ENCODE data around the gene PTPN2. TPM values are rescaled to one million over a fixed set of nuclear protein-coding genes. Genes with fewer than 3 reads are reported as not detected.

The PTPN2 gene
- total and polyA plus RNA-seq, 9 of the 15 experiments (the other 6 are each of a cell fraction or from before 2014, with no cell fraction given) = 36.6 to 66.4 (median 43.8) TPM

- intact Hi-C loops (cut with micrococcal nuclease) = no loop called here
- H3K36me3 ChIP-seq (ENCODE audit: control insufficient read depth, insufficient read depth, low read length) = peaks cover 20% of the 10 kb centered on the region; the same call in 1 of the 3 replicates
Measured at GRCh38 chr18:12858991-12859390, 25.0 kb downstream of the PTPN2 start.

GRCh38 chr18:12857991-12858544 is 26.0 kb downstream of the PTPN2 start:
- H4K20me1 ChIP-seq (replicated peaks; ENCODE audit: control insufficient read depth, insufficient read depth, low read length) = no peaks in the 10 kb centered on the region
- no peak overlapping the region for H3K27ac ChIP-seq (ENCODE audit: extremely low read depth, low read depth, low read length)
- no peak for DNase-seq (ENCODE audit: extremely low read depth in 1 of 4, low spot score in 3 of 4)
- TF ChIP-seq LCOR (CRISPR knock-in tag; IDR thresholded peaks at IDR 0.05) = no peak
- no peak for TF ChIP-seq GMEB1 (CRISPR knock-in tag; IDR thresholded peaks at IDR 0.05)
- no peak for TF ChIP-seq NR1H2 (CRISPR knock-in tag; IDR thresholded peaks at IDR 0.05)
- no peak for TF ChIP-seq TFAM (CRISPR knock-in tag; conservative IDR thresholded peaks at IDR 0.05)
- no peak for TF ChIP-seq ZNF24 (IDR thresholded peaks at IDR 0.05)
- TF ChIP-seq MXD1 (CRISPR knock-in tag; IDR thresholded peaks at IDR 0.05; ENCODE audit: borderline replicate concordance, poor library complexity, severe bottlenecking) = no peak
- TF ChIP-seq RBFOX2 (IDR thresholded peaks at IDR 0.05; ENCODE audit: low read depth, low read length) = no peak
- TF ChIP-seq CEBPZ (IDR thresholded peaks at IDR 0.05; ENCODE audit: borderline replicate concordance, low read depth, low read length) = no peak

More at GRCh38 chr18:12858991-12859390, 25.0 kb downstream of the PTPN2 start:
- Histone ChIP-seq H3K9ac (ENCODE audit: insufficient read depth in 1 of 2, low read depth in 2 of 2, low read length in 2 of 2) (no peak overlapping the region), H3K4me3 (no peak overlapping the region), H3K4me2 (ENCODE audit: insufficient read depth, low read length) (no peak overlapping the region), H3K27me3 (ENCODE audit: control insufficient read depth in 2 of 2, insufficient read depth in 2 of 2, low read length in 2 of 2) (no peaks in the 10 kb centered on the region), H3K79me2 (ENCODE audit: control insufficient read depth, insufficient read depth, low read length) (peaks cover 46% of the 10 kb centered on the region), H3K4me1 (replicated peaks in 1 of 2; ENCODE audit: control insufficient read depth in 2 of 2, insufficient read depth in 2 of 2, low read length in 2 of 2) (peaks cover 0 to 2% of the 10 kb centered on the region in 2 experiments; a peak in 2 of 5 replicates), H3K9me3 (replicated peaks; ENCODE audit: control insufficient read depth, insufficient read depth, low read depth, low read length) (no peaks in the 10 kb centered on the region), H3K27ac (ENCODE audit: extremely low read depth, low read depth, low read length) (no peak overlapping the region), H2AFZ (ENCODE audit: low read depth, low read length) (no peak overlapping the region), H4K20me1 (replicated peaks; ENCODE audit: control insufficient read depth, insufficient read depth, low read length) (no peaks in the 10 kb centered on the region), H3K9me1 (ENCODE audit: control insufficient read depth, insufficient read depth, low read length) (no peaks in the 10 kb centered on the region)
- ChIA-PET POLR2A (interaction anchor here (1.0 kb wide), 1 partner anchor 25 kb away, joined by 3 read pairs; the partner anchor contains the start of gene PTPN2), CTCF (ENCODE audit: low intra/inter-chr PET ratio) (no interaction called here)
- no peak for ATAC-seq
- no peak for TF ChIP-seq FOXM1 (IDR thresholded peaks at IDR 0.05; ENCODE audit: low read depth)
- no peak for TF ChIP-seq FOXM1 (CRISPR knock-in tag; IDR thresholded peaks at IDR 0.05; ENCODE audit: low read depth)
- no peak for TF ChIP-seq CSDE1 (IDR thresholded peaks at IDR 0.05)
- FAIRE-seq = no peak
- 94% methylated on average over 5 of the region's 5 CpGs for WGBS (ENCODE audit: insufficient coverage, low coverage, missing lambda C conversion rate)
- in situ Hi-C loops (cut with MboI) = no loop called here
- DNase-seq (ENCODE audit: extremely low read depth in 1 of 4, low spot score in 3 of 4) = no peak
- no TSS peak for BruUV-seq (replicated peaks)

More at GRCh38 chr18:12857991-12858544, 26.0 kb downstream of the PTPN2 start:
- H3K4me1 ChIP-seq (replicated peaks in 1 of 2; ENCODE audit: control insufficient read depth in 2 of 2, insufficient read depth in 2 of 2, low read length in 2 of 2) = peaks cover 0 to 2% of the 10 kb centered on the region in 2 experiments; a peak in 2 of 5 replicates
- intact Hi-C loops (cut with micrococcal nuclease) = no loop called here
- H3K4me3 ChIP-seq = no peak overlapping the region
- H3K9me1 ChIP-seq (ENCODE audit: control insufficient read depth, insufficient read depth, low read length) = no peaks in the 10 kb centered on the region
- H3K9me3 ChIP-seq (replicated peaks; ENCODE audit: control insufficient read depth, insufficient read depth, low read depth, low read length) = no peaks in the 10 kb centered on the region
- FAIRE-seq = no peak
- peaks cover 20% of the 10 kb centered on the region; the same call in 1 of the 3 replicates for H3K36me3 ChIP-seq (ENCODE audit: control insufficient read depth, insufficient read depth, low read length)
- no peak for ATAC-seq
- in situ Hi-C loops (cut with MboI) = no loop called here
- H2AFZ ChIP-seq (ENCODE audit: low read depth, low read length) = no peak overlapping the region
- BruUV-seq (replicated peaks) = no TSS peak
- no peak overlapping the region for H3K4me2 ChIP-seq (ENCODE audit: insufficient read depth, low read length)
- no peaks in the 10 kb centered on the region for H3K27me3 ChIP-seq (ENCODE audit: control insufficient read depth in 2 of 2, insufficient read depth in 2 of 2, low read length in 2 of 2)
- ChIA-PET POLR2A (interaction anchor here (1.0 kb wide), 1 partner anchor 26 kb away, joined by 3 read pairs; the partner anchor contains the start of gene PTPN2), CTCF (ENCODE audit: low intra/inter-chr PET ratio) (no interaction called here)
- no peak overlapping the region for H3K9ac ChIP-seq (ENCODE audit: insufficient read depth in 1 of 2, low read depth in 2 of 2, low read length in 2 of 2)
- WGBS (ENCODE audit: insufficient coverage, low coverage, missing lambda C conversion rate) = 90% methylated on average over 4 of the region's 4 CpGs
- peaks cover 36% of the 10 kb centered on the region for H3K79me2 ChIP-seq (ENCODE audit: control insufficient read depth, insufficient read depth, low read length)

Measured in K562 (cell line).